ENCODE measurements around the gene SORCS3. TPM values are rescaled to one million over a fixed set of nuclear protein-coding genes. Genes with fewer than 3 reads are reported as not detected.

SORCS3 gene
- polyA plus RNA-seq, 4 donors = 4.2 to 21.8 (median 4.8) TPM

GRCh38 chr10:104957178-104957841, 316.2 kb downstream of the SORCS3 start:
- no peak for DNase-seq (ENCODE audit: low read depth in 4 of 4, low spot score in 3 of 4)

GRCh38 chr10:104966563-104967297, 325.6 kb downstream of the SORCS3 start:
- no peak for DNase-seq (ENCODE audit: low read depth in 4 of 4, low spot score in 3 of 4)

- no peak for DNase-seq (ENCODE audit: low read depth in 4 of 4, low spot score in 3 of 4)
Measured at GRCh38 chr10:104980368-104980767, 339.3 kb downstream of the SORCS3 start.

GRCh38 chr10:104981995-104982394, 340.9 kb downstream of the SORCS3 start:
- DNase-seq (ENCODE audit: low read depth in 4 of 4, low spot score in 3 of 4) = no peak

- DNase-seq (ENCODE audit: low read depth in 4 of 4, low spot score in 3 of 4) = no peak
Measured at GRCh38 chr10:104988686-104989085, 347.6 kb downstream of the SORCS3 start.

GRCh38 chr10:104989880-104990279, 348.8 kb downstream of the SORCS3 start:
- no peak for DNase-seq (ENCODE audit: low read depth in 4 of 4, low spot score in 3 of 4)

- no peak for DNase-seq (ENCODE audit: low read depth in 4 of 4, low spot score in 3 of 4)
Measured at GRCh38 chr10:104993085-104993484, 352.0 kb downstream of the SORCS3 start.

GRCh38 chr10:105001269-105001668, 360.2 kb downstream of the SORCS3 start:
- no peak for DNase-seq (ENCODE audit: low read depth in 4 of 4, low spot score in 3 of 4)

GRCh38 chr10:105010411-105011121, 369.5 kb downstream of the SORCS3 start:
- no peak for DNase-seq (ENCODE audit: low read depth in 4 of 4, low spot score in 3 of 4)

- no peak for DNase-seq (ENCODE audit: low read depth in 4 of 4, low spot score in 3 of 4)
Measured at GRCh38 chr10:105017116-105017515, 376.0 kb downstream of the SORCS3 start.

- DNase-seq (ENCODE audit: low read depth in 4 of 4, low spot score in 3 of 4) = no peak
Measured at GRCh38 chr10:105017691-105018090, 376.6 kb downstream of the SORCS3 start.

- no peak for DNase-seq (ENCODE audit: low read depth in 4 of 4, low spot score in 3 of 4)
Measured at GRCh38 chr10:105023211-105024111, 382.4 kb downstream of the SORCS3 start.

- no peak for DNase-seq (ENCODE audit: low read depth in 4 of 4, low spot score in 3 of 4)
Measured at GRCh38 chr10:105024184-105024583, 383.1 kb downstream of the SORCS3 start.

GRCh38 chr10:105025092-105025491, 384.0 kb downstream of the SORCS3 start:
- no peak for DNase-seq (ENCODE audit: low read depth in 4 of 4, low spot score in 3 of 4)

- DNase-seq (ENCODE audit: low read depth in 4 of 4, low spot score in 3 of 4) = no peak
Measured at GRCh38 chr10:105026566-105026965, 385.5 kb downstream of the SORCS3 start.

GRCh38 chr10:105029286-105029685, 388.2 kb downstream of the SORCS3 start:
- no peak for DNase-seq (ENCODE audit: low read depth in 4 of 4, low spot score in 3 of 4)

- DNase-seq (ENCODE audit: low read depth in 4 of 4, low spot score in 3 of 4) = no peak
Measured at GRCh38 chr10:105037022-105037421, 395.9 kb downstream of the SORCS3 start.

- no peak for DNase-seq (ENCODE audit: low read depth in 4 of 4, low spot score in 3 of 4)
Measured at GRCh38 chr10:105041956-105042355, 400.9 kb downstream of the SORCS3 start.

- DNase-seq (ENCODE audit: low read depth in 4 of 4, low spot score in 3 of 4) = no peak
Measured at GRCh38 chr10:105042906-105043552, 401.9 kb downstream of the SORCS3 start.

GRCh38 chr10:105044902-105045301, 403.8 kb downstream of the SORCS3 start:
- no peak for DNase-seq (ENCODE audit: low read depth in 4 of 4, low spot score in 3 of 4)
